Lower leg skin (tissue), 4 donors: ENCODE results near the gene ATP5ME. TPM values are rescaled to one million over a fixed set of nuclear protein-coding genes. Genes with fewer than 3 reads are reported as not detected.

Source experiments
- DNase-seq, 2 donors: peaks; one replicate each; pipeline ENCODE4 v3.0.0-alpha.2; 2019; ENCODE audit warnings: low spot score in 2 of 2
- H3K4me3 ChIP-seq: fragments of 200-600 bp; sonication (generic); 2 replicates; pipeline ENCODE4 v1.5.1; 2017; ENCODE audit warnings: mild to moderate bottlenecking, low read depth; ENCODE audit not compliant: poor library complexity, severe bottlenecking
- CTCF ChIP-seq, 3 donors: fragments of 450-650 bp; IDR thresholded peaks; one replicate each; pipeline ENCODE4 v1.5.1; 2016; ENCODE audit warnings: antibody characterized with exemption in 3 of 3, mild to moderate bottlenecking in 3 of 3, moderate library complexity in 2 of 3
- POLR2A ChIP-seq, 2 donors: fragments of 450-650 bp; IDR thresholded peaks; one replicate each; pipeline ENCODE4 v1.6.1; 2016 to 2017; ENCODE audit warnings: antibody characterized with exemption in 2 of 2, mild to moderate bottlenecking in 1 of 2, moderate library complexity in 1 of 2
- WGBS, 2 donors: methylation state at CpG; one replicate each; pipeline ENCODE4 v1.1.5; 2018; 5-methylcytosine and 5-hydroxymethylcytosine counted together
- intact Hi-C: fragments of 100-400 bp; cut with DNase I; formaldehyde crosslinking; loops from one replicate; pipeline ENCODE4 v1.15.0; 2023; ENCODE audit warnings: low total_unique reads
- total RNA-seq, 4 donors: library from RNA; depleted of rRNA; stranded (reverse); fragments of >200 nt; gene quantifications; one replicate each; pipeline ENCODE4 v1.1.0, GENCODE V29; 2016

The ATP5ME gene
- total RNA-seq, 4 donors from 2014 or later = 38.2 to 172 (median 140) TPM

GRCh38 chr4:720111-720860 is 46.2 kb upstream of the ATP5ME start:
- no peak for DNase-seq
- TF ChIP-seq CTCF (IDR thresholded peaks at IDR 0.05) (no peak), POLR2A (IDR thresholded peaks at IDR 0.05) (no peak)
- WGBS, 2 donors = 78 to 85% methylated on average over 59 of the region's 59 CpGs
- intact Hi-C loops = no loop called here
- H3K4me3 ChIP-seq = no peak overlapping the region

- intact Hi-C loops = no loop called here
- H3K4me3 ChIP-seq = no peak overlapping the region
- TF ChIP-seq CTCF (IDR thresholded peaks at IDR 0.05) (no peak), POLR2A (IDR thresholded peaks at IDR 0.05) (no peak)
- WGBS, 2 donors = 87 to 88% methylated on average over 8 of the region's 8 CpGs
- no peak for DNase-seq
Measured at GRCh38 chr4:718460-718859, 44.4 kb upstream of the ATP5ME start.

- WGBS, 2 donors = 86 to 89% methylated on average over 34 of the region's 34 CpGs
- TF ChIP-seq CTCF (IDR thresholded peaks at IDR 0.05) (no peak), POLR2A (IDR thresholded peaks at IDR 0.05) (no peak)
- intact Hi-C loops = no loop called here
- no peak for DNase-seq
- no peak overlapping the region for H3K4me3 ChIP-seq
Measured at GRCh38 chr4:717601-718320, 43.7 kb upstream of the ATP5ME start.

- H3K4me3 ChIP-seq = no peak overlapping the region
- intact Hi-C loops = no loop called here
- no peak for TF ChIP-seq CTCF (IDR thresholded peaks at IDR 0.05)
- TF ChIP-seq POLR2A (IDR thresholded peaks at IDR 0.05) = no peak
- DNase-seq = no peak
- WGBS, 2 donors = 93 to 96% methylated on average over 18 of the region's 18 CpGs
Measured at GRCh38 chr4:714087-714486, 40.0 kb upstream of the ATP5ME start.

- 79 to 88% methylated on average over 7 to 8 of the region's 9 CpGs for WGBS, 2 donors
- TF ChIP-seq POLR2A (IDR thresholded peaks at IDR 0.05) = no peak
- no peak for TF ChIP-seq CTCF (IDR thresholded peaks at IDR 0.05)
- intact Hi-C loops = no loop called here
- H3K4me3 ChIP-seq = no peak overlapping the region
- no peak for DNase-seq
Measured at GRCh38 chr4:712916-713632, 39.0 kb upstream of the ATP5ME start.
